K562 (cell line): Measurements from ENCODE around the gene ERVFRD-1. TPM values are rescaled to one million over a fixed set of nuclear protein-coding genes. Genes with fewer than 3 reads are reported as not detected.

ENCODE experiments used
- ARID2 ChIP-seq: fragments of 450-650 bp; IDR thresholded peaks from 2 replicates; pipeline ENCODE4 v1.6.1; 2017; ENCODE audit warnings: antibody characterized with exemption, mild to moderate bottlenecking
- CBX3 ChIP-seq, 2 experiments: IDR thresholded peaks; 1 replicate in 1 of 2; 2 replicates in 1 of 2; pipeline ENCODE4 v1.6.1; 2012; ENCODE audit warnings: inconsistent platforms in 2 of 2, low read length in 2 of 2, borderline replicate concordance in 1 of 2, control low read depth in 1 of 2
- ETS2 ChIP-seq: IDR thresholded peaks from 2 replicates; pipeline ENCODE4 v1.6.1; 2016; ENCODE audit warnings: borderline replicate concordance, missing genetic modification characterization, mild to moderate bottlenecking, moderate library complexity, missing compliant biosample characterization; ENCODE audit not compliant: poor library complexity, severe bottlenecking
- FOS ChIP-seq: IDR thresholded peaks from 3 replicates; pipeline ENCODE4 v1.6.1; 2011; ENCODE audit not compliant: insufficient read length; ENCODE audit errors: extremely low read depth
- HCFC1 ChIP-seq: IDR thresholded peaks from 2 replicates; pipeline ENCODE4 v1.6.1; 2012; ENCODE audit warnings: low read depth, low read length, improper control_type of control experiment
- KDM1A ChIP-seq, 2 experiments: fragments of 450-650 bp; IDR thresholded peaks; 2 replicates each; pipeline ENCODE4 v1.6.1; 2016; ENCODE audit warnings: mild to moderate bottlenecking in 2 of 2
- MECOM ChIP-seq: fragments of 250-450 bp; sonication (Bioruptor Pico); IDR thresholded peaks from 2 replicates; pipeline ENCODE4 v1.8.0; 2022; ENCODE audit warnings: inconsistent platforms
- MEIS2 ChIP-seq: fragments of 450-650 bp; IDR thresholded peaks from 2 replicates; pipeline ENCODE4 v1.6.1; 2014; ENCODE audit warnings: mild to moderate bottlenecking; ENCODE audit not compliant: partially characterized antibody
- NR0B1 ChIP-seq: fragments of 450-650 bp; IDR thresholded peaks from one replicate; pipeline ENCODE4 v1.6.1; 2018; ENCODE audit warnings: mild to moderate bottlenecking, moderate library complexity; ENCODE audit not compliant: partially characterized antibody
- PHF21A ChIP-seq: fragments of 450-650 bp; IDR thresholded peaks from 2 replicates; pipeline ENCODE4 v1.6.1; 2017; ENCODE audit warnings: low read depth, borderline replicate concordance
- POLR3G ChIP-seq: IDR thresholded peaks from 2 replicates; pipeline ENCODE4 v1.6.1; 2011; ENCODE audit not compliant: insufficient read length, insufficient replicate concordance; ENCODE audit errors: extremely low read depth
- RAD51 ChIP-seq: fragments of 450-650 bp; IDR thresholded peaks from 2 replicates; pipeline ENCODE4 v1.7.1; 2016; ENCODE audit warnings: low read depth, mild to moderate bottlenecking, borderline replicate concordance
- RBM25 ChIP-seq: fragments of 200-400 bp; formaldehyde crosslinking; IDR thresholded peaks from 2 replicates; pipeline ENCODE4 v1.6.1; 2018; ENCODE audit warnings: low read length, low read depth, moderate library complexity; ENCODE audit not compliant: severe bottlenecking
- SIN3A ChIP-seq, 2 experiments: fragments of 150-350 bp in 1 of 2; IDR thresholded peaks; 2 replicates each; pipeline ENCODE4 v1.6.1; 2011 to 2016; ENCODE audit warnings: borderline replicate concordance in 2 of 2, low read depth in 2 of 2, low read length in 2 of 2, mild to moderate bottlenecking in 2 of 2, moderate library complexity in 2 of 2; ENCODE audit not compliant: control insufficient read depth in 1 of 2
- SP2 ChIP-seq: IDR thresholded peaks from 2 replicates; pipeline ENCODE4 v1.6.1; 2011; ENCODE audit warnings: mild to moderate bottlenecking, low read depth, low read length, moderate library complexity; ENCODE audit not compliant: poor library complexity, severe bottlenecking; ENCODE audit errors: extremely low read depth
- USF2 ChIP-seq: sonication (generic); formaldehyde crosslinking; IDR thresholded peaks from 2 replicates; pipeline ENCODE4 v1.5.0; 2020; ENCODE audit warnings: missing genetic modification reagents
- WHSC1 ChIP-seq: IDR thresholded peaks from one replicate; pipeline ENCODE4 v1.6.1; 2012; ENCODE audit warnings: low read length, control low read depth, inconsistent platforms
- ZC3H8 ChIP-seq: fragments of 450-650 bp; IDR thresholded peaks from 2 replicates; pipeline ENCODE4 v1.6.1; 2017
- ZNF57 ChIP-seq: fragments of 450-650 bp; formaldehyde crosslinking; IDR thresholded peaks from 2 replicates; pipeline ENCODE4 v1.4.0; 2020; ENCODE audit warnings: mild to moderate bottlenecking, moderate library complexity
- ZNF592 ChIP-seq: fragments of 450-650 bp; IDR thresholded peaks from 2 replicates; pipeline ENCODE4 v1.6.1; 2017; ENCODE audit warnings: antibody characterized with exemption, mild to moderate bottlenecking
- polyA plus RNA-seq, 8 experiments: library from polyadenylated mRNA; depleted of rRNA in 4 of 8; stranded (reverse) in 5 of 8; unstranded in 3 of 8; fragments of >200 nt; fragmentation: Nextera tagmentation in 2 of 8; fragmentation: Illumina TruSeq in 1 of 8; extraction: Ambion mirVana in 2 of 8; extraction: Trizol in 1 of 8; gene quantifications; 2 replicates each; pipeline versions ENCODE4 v1.2.1 to v1.2.3, GENCODE V29; 2011 to 2014; ENCODE audit warnings: inconsistent platforms in 1 of 8, missing spikeins in 1 of 8
- total RNA-seq, 7 experiments: library from RNA; depleted of rRNA in 6 of 7; stranded (reverse); fragments of >200 nt in 6 of 7; fragmentation: Illumina TruSeq in 2 of 7; extraction: Trizol in 2 of 7; gene quantifications; 2 replicates each; pipeline versions ENCODE4 v1.2.1 to v1.2.3, GENCODE V29; 2011 to 2021; ENCODE audit warnings: low replicate concordance in 1 of 7

ERVFRD-1 gene
- total and polyA plus RNA-seq, 9 of the 15 experiments (the other 6 are each of a cell fraction or from before 2014, with no cell fraction given) = 0.05 to 0.14 (median 0.09) TPM; not detected in 2

GRCh38 chr6:11093626-11094410 is 17.7 kb downstream of the ERVFRD-1 start, which contains the start of gene SMIM13 (continued):
- TF ChIP-seq NR0B1 (no peak), ZNF592 (peak; percentile 52; the same call in 1 of the 2 replicates), FOS (no peak), ZC3H8 (no peak), MECOM (CRISPR knock-in tag) (no peak), ARID2 (no peak), POLR3G (no peak), USF2 (no peak), ETS2 (tag) (no peak), SIN3A (IDR thresholded peaks at IDR 0.05; ENCODE audit: borderline replicate concordance in 2 of 2, control insufficient read depth in 1 of 2, low read depth in 2 of 2, low read length in 2 of 2) (peak in 1 of 2 experiments; percentile 6; a peak in 1 of 4 replicates), WHSC1 (no peak), CBX3 (IDR thresholded peaks at IDR 0.05; ENCODE audit: borderline replicate concordance in 1 of 2, low read length in 2 of 2) (no peak; a peak in 1 of 3 replicates), RBM25 (no peak), HCFC1 (peak; percentile 98), KDM1A (IDR thresholded peaks at IDR 0.05) (no peak), MEIS2 (peak; percentile 23), RAD51 (no peak), ZNF57 (0 out of 2 replicates have a peak, but pooled peaks have one; percentile 25), SP2 (no peak), PHF21A (0 out of 2 replicates have a peak, but pooled peaks have one; percentile 23)
